Measurements from ENCODE around the gene SLC8A2. TPM values are rescaled to one million over a fixed set of nuclear protein-coding genes. Genes with fewer than 3 reads are reported as not detected.
"Not testable (repeated sequence)": the region's sequence is repeated elsewhere in the genome, so short reads cannot be mapped to it uniquely, and the experiment has no call there.

SLC8A2 gene
- polyA plus RNA-seq, 1 donor (not counting 4 experiments of a cell fraction or from before 2014, with no cell fraction given), result 0.17 TPM

GRCh38 chr19:47413941-47414340 is 57.8 kb downstream of the SLC8A2 start:
- Histone ChIP-seq H2AFZ (ENCODE audit: control insufficient read depth, low read length) (no peak overlapping the region), H4K20me1 (ENCODE audit: control insufficient read depth, extremely low read depth, insufficient read depth, low read length) (peaks cover 4% of the 10 kb centered on the region), H3K4me3 (ENCODE audit: control insufficient read depth in 2 of 3, extremely low read depth in 1 of 3, insufficient read depth in 2 of 3, low read depth in 1 of 3, low read length in 3 of 3) (no peak overlapping the region), H3K9me3 (ENCODE audit: control insufficient read depth, low read depth, low read length) (no peaks in the 10 kb centered on the region), H3K27me3 (ENCODE audit: control insufficient read depth, extremely low read depth, insufficient read depth, low read length) (peaks cover 40% of the 10 kb centered on the region), H3K79me2 (ENCODE audit: control insufficient read depth, insufficient read depth, low read length) (no peaks in the 10 kb centered on the region), H3K36me3 (ENCODE audit: control insufficient read depth in 2 of 2, extremely low read depth in 1 of 2, insufficient read depth in 2 of 2, low read length in 2 of 2) (no peaks in the 10 kb centered on the region), H3K4me2 (ENCODE audit: control insufficient read depth, extremely low read depth, insufficient read depth, low read depth, low read length) (no peak overlapping the region), H3K9me1 (ENCODE audit: control insufficient read depth, extremely low read depth, insufficient read depth, low read length) (no peaks in the 10 kb centered on the region), H3K27ac (ENCODE audit: control insufficient read depth, insufficient read depth, low read length) (no peak overlapping the region), H3K9ac (ENCODE audit: control insufficient read depth, extremely low read depth, insufficient read depth, low read length) (no peak overlapping the region), H3K4me1 (ENCODE audit: control insufficient read depth, extremely low read depth, insufficient read depth, low read length) (peaks cover 4% of the 10 kb centered on the region)
- FAIRE-seq, result no peak
- dilution Hi-C loops (cut with MboI; ENCODE audit: extremely low pct_ligation_motif_present, low sequenced_read_pairs), result no loop called here
- TF ChIP-seq CTCF (optimal IDR thresholded peaks at IDR 0.05 in 1 of 3, IDR thresholded peaks at IDR 0.05 in 1 of 3, conservative IDR thresholded peaks at IDR 0.05 in 1 of 3; ENCODE audit: extremely low read depth in 1 of 3, insufficient read depth in 2 of 3, low read length in 3 of 3) (no peak), EZH2 (IDR thresholded peaks at IDR 0.05; ENCODE audit: low read length) (no peak)
- DNase-seq (ENCODE audit: low read depth, low spot score), result no peak

GRCh38 chr19:47411696-47412095 is 60.0 kb downstream of the SLC8A2 start:
- H3K36me3 ChIP-seq (ENCODE audit: control insufficient read depth in 2 of 2, extremely low read depth in 1 of 2, insufficient read depth in 2 of 2, low read length in 2 of 2); H3K4me3 ChIP-seq (ENCODE audit: control insufficient read depth in 2 of 3, extremely low read depth in 1 of 3, insufficient read depth in 2 of 3, low read depth in 1 of 3, low read length in 3 of 3); H2AFZ ChIP-seq (ENCODE audit: control insufficient read depth, low read length); H3K27ac ChIP-seq (ENCODE audit: control insufficient read depth, insufficient read depth, low read length); H3K9ac ChIP-seq (ENCODE audit: control insufficient read depth, extremely low read depth, insufficient read depth, low read length); H3K9me3 ChIP-seq (ENCODE audit: control insufficient read depth, low read depth, low read length); H3K9me1 ChIP-seq (ENCODE audit: control insufficient read depth, extremely low read depth, insufficient read depth, low read length); H4K20me1 ChIP-seq (ENCODE audit: control insufficient read depth, extremely low read depth, insufficient read depth, low read length); DNase-seq (ENCODE audit: low read depth, low spot score); dilution Hi-C loops (cut with MboI; ENCODE audit: extremely low pct_ligation_motif_present, low sequenced_read_pairs); H3K4me1 ChIP-seq (ENCODE audit: control insufficient read depth, extremely low read depth, insufficient read depth, low read length); FAIRE-seq; H3K79me2 ChIP-seq (ENCODE audit: control insufficient read depth, insufficient read depth, low read length); H3K4me2 ChIP-seq (ENCODE audit: control insufficient read depth, extremely low read depth, insufficient read depth, low read depth, low read length): not testable (repeated sequence)
- peaks cover 30% of the 10 kb centered on the region for H3K27me3 ChIP-seq (ENCODE audit: control insufficient read depth, extremely low read depth, insufficient read depth, low read length)

- Histone ChIP-seq H3K4me3 (ENCODE audit: control insufficient read depth in 2 of 3, extremely low read depth in 1 of 3, insufficient read depth in 2 of 3, low read depth in 1 of 3, low read length in 3 of 3) (no peak overlapping the region), H3K4me2 (ENCODE audit: control insufficient read depth, extremely low read depth, insufficient read depth, low read depth, low read length) (no peak overlapping the region), H3K9me1 (ENCODE audit: control insufficient read depth, extremely low read depth, insufficient read depth, low read length) (no peaks in the 10 kb centered on the region), H3K4me1 (ENCODE audit: control insufficient read depth, extremely low read depth, insufficient read depth, low read length) (no peaks in the 10 kb centered on the region), H3K27me3 (ENCODE audit: control insufficient read depth, extremely low read depth, insufficient read depth, low read length) (peaks cover 29% of the 10 kb centered on the region), H3K9me3 (ENCODE audit: control insufficient read depth, low read depth, low read length) (no peaks in the 10 kb centered on the region), H3K9ac (ENCODE audit: control insufficient read depth, extremely low read depth, insufficient read depth, low read length) (no peak overlapping the region), H4K20me1 (ENCODE audit: control insufficient read depth, extremely low read depth, insufficient read depth, low read length) (peaks cover 3% of the 10 kb centered on the region), H2AFZ (ENCODE audit: control insufficient read depth, low read length) (no peak overlapping the region), H3K27ac (ENCODE audit: control insufficient read depth, insufficient read depth, low read length) (no peak overlapping the region), H3K36me3 (ENCODE audit: control insufficient read depth in 2 of 2, extremely low read depth in 1 of 2, insufficient read depth in 2 of 2, low read length in 2 of 2) (no peaks in the 10 kb centered on the region), H3K79me2 (ENCODE audit: control insufficient read depth, insufficient read depth, low read length) (no peaks in the 10 kb centered on the region)
- no peak for FAIRE-seq
- TF ChIP-seq EZH2 (IDR thresholded peaks at IDR 0.05; ENCODE audit: low read length), result no peak
- no peak for TF ChIP-seq CTCF (optimal IDR thresholded peaks at IDR 0.05 in 1 of 3, IDR thresholded peaks at IDR 0.05 in 1 of 3, conservative IDR thresholded peaks at IDR 0.05 in 1 of 3; ENCODE audit: extremely low read depth in 1 of 3, insufficient read depth in 2 of 3, low read length in 3 of 3)
- no peak for DNase-seq (ENCODE audit: low read depth, low spot score)
- dilution Hi-C loops (cut with MboI; ENCODE audit: extremely low pct_ligation_motif_present, low sequenced_read_pairs), result no loop called here
Observed at GRCh38 chr19:47411101-47411500, 60.6 kb downstream of the SLC8A2 start.
